ENCODE results near the gene C1orf232. TPM values are rescaled to one million over a fixed set of nuclear protein-coding genes. Genes with fewer than 3 reads are reported as not detected.

C1orf232 gene
- total and polyA plus RNA-seq, 7 donors, result not detected

GRCh38 chr1:26169669-26170471 lies 1.1 kb upstream of the C1orf232 start, which contains the start of gene ZNF593:
ZNF593 (plus strand) TSS chr1:26169908; CDS start chr1:26169984, 76 bp downstream.
- Histone ChIP-seq H3K4me1 (peaks cover 17% of the 10 kb centered on the region), H3K9me3 (no peaks in the 10 kb centered on the region), H3K4me3 (peak within 1 kb of the TSS; percentile 77), H3K27me3 (ENCODE audit: insufficient read depth in 3 of 3, low read length in 2 of 3) (no peaks in the 10 kb centered on the region), H3K36me3 (ENCODE audit: insufficient read depth in 1 of 2, low read depth in 1 of 2) (no peaks in the 10 kb centered on the region), H3K27ac (peak within 1 kb of the TSS; percentile 90)
- WGBS, 3 donors, result 1% methylated on average over 68 to 76 of the region's 76 CpGs
- peak; percentile 93 to 97 for DNase-seq
- peak; percentile 90 for TF ChIP-seq CTCF (IDR thresholded peaks at IDR 0.05)
- peak; percentile 94 to 97 (median 96) for ATAC-seq
- intact Hi-C loops (cut with DNase I), result loop anchor here (5.0 to 10.0 kb wide), 3 partner anchors 152 to 275 kb away; no protein-coding TSS in a partner anchor

- Histone ChIP-seq H3K27ac (peak overlapping the region; percentile 90), H3K9me3 (no peaks in the 10 kb centered on the region), H3K4me3 (peak overlapping the region; percentile 77), H3K4me1 (peaks cover 17% of the 10 kb centered on the region), H3K27me3 (ENCODE audit: insufficient read depth in 3 of 3, low read length in 2 of 3) (no peaks in the 10 kb centered on the region), H3K36me3 (ENCODE audit: insufficient read depth in 1 of 2, low read depth in 1 of 2) (no peaks in the 10 kb centered on the region)
- TF ChIP-seq CTCF (IDR thresholded peaks at IDR 0.05), result no peak
- ATAC-seq, result no peak
- intact Hi-C loops (cut with DNase I), result loop anchor here (5.0 to 10.0 kb wide), 3 partner anchors 153 to 274 kb away; no protein-coding TSS in a partner anchor
- DNase-seq, result no peak
- 52 to 57% (median 52%) methylated on average over 4 of the region's 4 CpGs for WGBS, 3 donors
These were observed 413 bp upstream of the C1orf232 start for GRCh38 chr1:26169198-26169554.

DNA sequence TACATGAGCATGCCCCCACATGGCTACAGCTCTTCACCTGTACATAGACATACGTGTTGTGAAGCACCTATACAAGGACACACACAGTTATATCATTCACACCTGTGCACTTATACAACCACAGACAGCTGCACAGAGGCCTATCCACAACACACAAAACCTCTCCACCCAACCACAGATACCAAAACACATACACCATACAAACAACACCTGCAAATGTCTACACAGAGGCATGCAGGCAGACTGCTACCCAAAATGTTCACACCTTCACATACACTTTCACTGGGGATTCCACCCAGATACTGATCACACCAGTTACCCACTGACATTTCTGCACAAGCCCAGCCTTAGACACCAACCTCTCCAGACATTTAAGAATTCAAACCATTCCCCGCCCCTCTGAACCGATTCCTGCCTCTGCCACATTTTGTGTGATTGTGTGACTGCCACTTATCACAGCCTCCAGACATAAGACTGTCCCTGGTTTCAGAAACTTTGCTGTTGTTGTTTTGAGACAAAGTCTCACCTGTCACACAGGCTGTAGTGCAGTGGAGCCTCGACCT lies 2.0 kb downstream of the C1orf232 start:
- Histone ChIP-seq H3K36me3 (ENCODE audit: insufficient read depth in 1 of 2, low read depth in 1 of 2) (no peaks in the 10 kb centered on the region), H3K27me3 (ENCODE audit: insufficient read depth in 3 of 3, low read length in 2 of 3) (no peaks in the 10 kb centered on the region), H3K9me3 (no peaks in the 10 kb centered on the region), H3K4me3 (no peak overlapping the region), H3K27ac (no peak overlapping the region), H3K4me1 (peaks cover 19% of the 10 kb centered on the region)
- DNase-seq (no peak), ATAC-seq (no peak)
- intact Hi-C loops (cut with DNase I), result loop anchor here (5.0 to 10.0 kb wide), 3 partner anchors 156 to 272 kb away; no protein-coding TSS in a partner anchor
- no peak for TF ChIP-seq CTCF (IDR thresholded peaks at IDR 0.05)
- 71 to 85% (median 84%) methylated on average over 4 of the region's 4 CpGs for WGBS, 3 donors

GRCh38 chr1:26164861-26165842 lies 3.6 kb downstream of the C1orf232 start:
- Histone ChIP-seq H3K36me3 (ENCODE audit: insufficient read depth in 1 of 2, low read depth in 1 of 2) (no peaks in the 10 kb centered on the region), H3K9me3 (no peaks in the 10 kb centered on the region), H3K27ac (peak overlapping the region; percentile 71), H3K27me3 (ENCODE audit: insufficient read depth in 3 of 3, low read length in 2 of 3) (no peaks in the 10 kb centered on the region), H3K4me1 (peaks cover 13% of the 10 kb centered on the region), H3K4me3 (peak overlapping the region; percentile 66)
- DNase-seq (no peak), ATAC-seq (no peak)
- 71 to 77% (median 73%) methylated on average over 19 of the region's 19 CpGs for WGBS, 3 donors
- TF ChIP-seq CTCF (IDR thresholded peaks at IDR 0.05), result no peak
- intact Hi-C loops (cut with DNase I), result loop anchor here (5.0 to 10.0 kb wide), 5 partner anchors 58 to 270 kb away; no protein-coding TSS in a partner anchor
